Spleen (tissue), 11 donors: ENCODE results near the gene TMEM233. TPM values are rescaled to one million over a fixed set of nuclear protein-coding genes. Genes with fewer than 3 reads are reported as not detected.
"Not testable (repeated sequence)": the region's sequence is repeated elsewhere in the genome, so short reads cannot be mapped to it uniquely, and the experiment has no call there.

Experiments
- DNase-seq: peaks from one replicate; pipeline ENCODE4 v3.0.0-alpha.2; 2020
- H3K27ac ChIP-seq, 8 donors: fragments of 200-600 bp; sonication (generic) in 7 of 8; 1 replicate in 4 of 8; 2 replicates in 4 of 8; pipeline versions ENCODE4 v1.5.0 to v1.8.0; 2016 to 2021; ENCODE audit warnings: inconsistent platforms in 4 of 8, mild to moderate bottlenecking in 4 of 8, moderate library complexity in 1 of 8
- H3K27me3 ChIP-seq, 7 donors: fragments of 200-600 bp; sonication (generic) in 6 of 7; replicated peaks in 1 of 7; 1 replicate in 4 of 7; 2 replicates in 3 of 7; pipeline versions ENCODE4 v1.5.0 to v1.8.0; 2016 to 2021; ENCODE audit warnings: inconsistent platforms in 3 of 7, mild to moderate bottlenecking in 1 of 7
- H3K36me3 ChIP-seq, 6 donors: fragments of 200-600 bp; sonication (generic) in 5 of 6; 1 replicate in 4 of 6; 2 replicates in 2 of 6; pipeline versions ENCODE4 v1.5.0 to v1.8.0; 2016 to 2021; ENCODE audit warnings: inconsistent platforms in 2 of 6
- H3K4me1 ChIP-seq, 6 donors: fragments of 200-600 bp; sonication (generic) in 5 of 6; 1 replicate in 3 of 6; 2 replicates in 3 of 6; pipeline versions ENCODE4 v1.5.0 to v1.8.0; 2016 to 2021; ENCODE audit warnings: inconsistent platforms in 3 of 6
- H3K4me3 ChIP-seq, 8 donors: fragments of 200-600 bp; sonication (generic) in 7 of 8; 1 replicate in 4 of 8; 2 replicates in 4 of 8; pipeline versions ENCODE4 v1.5.0 to v1.8.0; 2016 to 2021; ENCODE audit warnings: inconsistent platforms in 4 of 8, mild to moderate bottlenecking in 4 of 8, moderate library complexity in 2 of 8
- H3K9me3 ChIP-seq, 8 donors: fragments of 200-600 bp; sonication (generic) in 7 of 8; 1 replicate in 4 of 8; 2 replicates in 4 of 8; pipeline versions ENCODE4 v1.5.0 to v1.8.0; 2016 to 2021; ENCODE audit warnings: inconsistent platforms in 4 of 8
- POLR2A ChIP-seq, 3 donors: fragments of 450-650 bp; IDR thresholded peaks; one replicate each; pipeline ENCODE4 v1.5.1; 2017; ENCODE audit warnings: antibody characterized with exemption in 3 of 3, mild to moderate bottlenecking in 1 of 3
- POLR2AphosphoS5 ChIP-seq, 3 donors: sonication (generic); formaldehyde crosslinking; IDR thresholded peaks; one replicate each; pipeline ENCODE4 v1.5.1; 2017; ENCODE audit warnings: antibody characterized with exemption in 3 of 3
- WGBS, 5 donors: extraction: QIAGEN DNeasy Blood & Tissue Kit in 3 of 5; methylation state at CpG; one replicate each; pipeline versions ENCODE4 v1.1.5 to v1.1.7; 2013 to 2018; 5-methylcytosine and 5-hydroxymethylcytosine counted together
- intact Hi-C: fragments of 100-400 bp; cut with DNase I; formaldehyde crosslinking; loops from one replicate; pipeline ENCODE4 v1.15.0; 2023; ENCODE audit warnings: low total_unique reads
- polyA plus RNA-seq, 3 donors: library from polyadenylated mRNA; stranded (reverse); fragments of 200-250 nt; gene quantifications; one replicate each; pipeline ENCODE4 v1.2.1, GENCODE V29; 2013
- total RNA-seq, 7 donors: library from RNA; depleted of rRNA in 3 of 7; stranded (reverse); fragments of >200 nt in 3 of 7; fragmentation: NEBNext Ultra II Directional in 4 of 7; extraction: Animal tissue kit (Norgen Biotek cat#: 25700) in 4 of 7; gene quantifications; one replicate each; pipeline versions ENCODE4 v1.1.0 to v1.2.1, GENCODE V29; 2016 to 2021
- TF ChIP-seq, protein P1 (sequence below), 11 experiments: fragments of 200-600 bp in 7 of 11; fragments of 450-650 bp in 4 of 11; sonication (generic) in 4 of 11; IDR thresholded peaks in 8 of 11; conservative IDR thresholded peaks in 3 of 11; 1 replicate in 7 of 11; 2 replicates in 4 of 11; pipeline versions ENCODE4 v1.4.0 to v1.8.0; 2016 to 2021; ENCODE audit warnings: antibody characterized with exemption in 11 of 11, inconsistent platforms in 4 of 11, mild to moderate bottlenecking in 1 of 11
- donor health status: healthy with polysubstance abuse.
- donor health status: DM: no; HTN: no; CAD: no; lungs with moderate emphysema.
- donor health status: DM: no; HTN: no; CAD: no.
- donor health status: Bipolar disorder and iron deficiency.
- donor health status: healthy.
- donor health status: DM: no; HTN: no; CAD: no.
- donor health status: DM: yes; HTN: yes; CAD: no.

The TMEM233 gene
- total and polyA plus RNA-seq, 10 donors = 0.15 to 0.74 (median 0.34) TPM; not detected in 1

- Histone ChIP-seq H3K27me3 (peaks cover 0 to 10% (median 0%) of the 10 kb centered on the region in 7 donors), H3K4me1 (no peaks in the 10 kb centered on the region), H3K9me3 (peaks cover 0 to 12% (median 6%) of the 10 kb centered on the region in 8 donors), H3K4me3 (no peak overlapping the region), H3K36me3 (no peaks in the 10 kb centered on the region), H3K27ac (no peak overlapping the region)
- 72 to 90% (median 79%) methylated on average over 9 of the region's 9 CpGs for WGBS, 5 donors
- intact Hi-C loops = no loop called here
- TF ChIP-seq POLR2A (IDR thresholded peaks at IDR 0.05) = no peak
- TF ChIP-seq, protein P1, sequence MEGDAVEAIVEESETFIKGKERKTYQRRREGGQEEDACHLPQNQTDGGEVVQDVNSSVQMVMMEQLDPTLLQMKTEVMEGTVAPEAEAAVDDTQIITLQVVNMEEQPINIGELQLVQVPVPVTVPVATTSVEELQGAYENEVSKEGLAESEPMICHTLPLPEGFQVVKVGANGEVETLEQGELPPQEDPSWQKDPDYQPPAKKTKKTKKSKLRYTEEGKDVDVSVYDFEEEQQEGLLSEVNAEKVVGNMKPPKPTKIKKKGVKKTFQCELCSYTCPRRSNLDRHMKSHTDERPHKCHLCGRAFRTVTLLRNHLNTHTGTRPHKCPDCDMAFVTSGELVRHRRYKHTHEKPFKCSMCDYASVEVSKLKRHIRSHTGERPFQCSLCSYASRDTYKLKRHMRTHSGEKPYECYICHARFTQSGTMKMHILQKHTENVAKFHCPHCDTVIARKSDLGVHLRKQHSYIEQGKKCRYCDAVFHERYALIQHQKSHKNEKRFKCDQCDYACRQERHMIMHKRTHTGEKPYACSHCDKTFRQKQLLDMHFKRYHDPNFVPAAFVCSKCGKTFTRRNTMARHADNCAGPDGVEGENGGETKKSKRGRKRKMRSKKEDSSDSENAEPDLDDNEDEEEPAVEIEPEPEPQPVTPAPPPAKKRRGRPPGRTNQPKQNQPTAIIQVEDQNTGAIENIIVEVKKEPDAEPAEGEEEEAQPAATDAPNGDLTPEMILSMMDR (IDR thresholded peaks at IDR 0.05 in 8 of 11, conservative IDR thresholded peaks at IDR 0.05 in 3 of 11) = no peak
- no peak for TF ChIP-seq POLR2AphosphoS5 (IDR thresholded peaks at IDR 0.05)
- no peak for DNase-seq
Observed at GRCh38 chr12:119615518-119616475, 22.2 kb downstream of the TMEM233 start.

GRCh38 chr12:119618328-119618896 lies 24.8 kb downstream of the TMEM233 start:
- H3K27ac ChIP-seq, DNase-seq, H3K4me1 ChIP-seq, H3K4me3 ChIP-seq, intact Hi-C loops, H3K36me3 ChIP-seq: not testable (repeated sequence)
- WGBS, 5 donors = 67 to 94% (median 85%) methylated on average over 1 of the region's 1 CpG
- H3K9me3 ChIP-seq = peaks cover 0 to 12% (median 6%) of the 10 kb centered on the region in 8 donors
- H3K27me3 ChIP-seq = peaks cover 0 to 11% (median 0%) of the 10 kb centered on the region in 7 donors

DNA sequence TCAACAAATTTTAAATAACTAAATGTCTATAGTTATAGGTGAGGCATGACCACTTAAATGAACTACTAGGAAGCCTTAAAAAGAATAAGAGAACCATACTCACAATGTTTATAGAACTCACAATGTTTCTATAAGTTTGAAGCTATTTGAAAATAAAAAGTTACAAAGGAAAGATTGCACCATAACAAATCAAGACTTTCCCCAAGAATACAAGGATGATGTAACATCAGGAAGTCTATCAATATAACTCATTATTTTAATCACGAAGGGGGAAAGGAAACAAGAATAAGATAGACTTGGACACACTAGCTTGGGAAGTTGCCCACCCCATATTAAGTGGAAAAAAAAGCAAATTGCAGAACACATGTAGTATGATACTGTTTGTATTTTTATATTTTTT lies 26.9 kb downstream of the TMEM233 start:
- no peak for TF ChIP-seq POLR2AphosphoS5 (IDR thresholded peaks at IDR 0.05)
- TF ChIP-seq, protein P1 (IDR thresholded peaks at IDR 0.05 in 8 of 11, conservative IDR thresholded peaks at IDR 0.05 in 3 of 11) = no peak
- TF ChIP-seq POLR2A (IDR thresholded peaks at IDR 0.05) = no peak
- no peak for DNase-seq
- WGBS, 5 donors = 6 to 39% (median 14%) methylated on average over 1 of the region's 1 CpG
- Histone ChIP-seq H3K9me3 (peaks cover 0 to 12% (median 6%) of the 10 kb centered on the region in 8 donors), H3K4me1 (no peaks in the 10 kb centered on the region), H3K4me3 (no peak overlapping the region), H3K27me3 (peaks cover 0 to 14% (median 0%) of the 10 kb centered on the region in 7 donors), H3K36me3 (no peaks in the 10 kb centered on the region), H3K27ac (no peak overlapping the region)
- intact Hi-C loops = no loop called here

- 31 to 54% (median 40%) methylated on average over 2 of the region's 2 CpGs for WGBS, 5 donors
- Histone ChIP-seq H3K27ac (no peak overlapping the region), H3K4me1 (no peaks in the 10 kb centered on the region), H3K9me3 (peaks cover 0 to 12% (median 6%) of the 10 kb centered on the region in 8 donors), H3K27me3 (peaks cover 0 to 14% (median 0%) of the 10 kb centered on the region in 7 donors), H3K36me3 (no peaks in the 10 kb centered on the region), H3K4me3 (no peak overlapping the region)
- no peak for DNase-seq
- TF ChIP-seq POLR2AphosphoS5 (IDR thresholded peaks at IDR 0.05) (no peak), POLR2A (IDR thresholded peaks at IDR 0.05) (no peak)
- TF ChIP-seq, protein P1 (IDR thresholded peaks at IDR 0.05 in 8 of 11, conservative IDR thresholded peaks at IDR 0.05 in 3 of 11) = no peak
- intact Hi-C loops = no loop called here
Observed at GRCh38 chr12:119621878-119622277, 28.3 kb downstream of the TMEM233 start.
